H9 (cell line): ENCODE data around the gene OVAAL. TPM values are rescaled to one million over a fixed set of nuclear protein-coding genes. Genes with fewer than 3 reads are reported as not detected.

Experiments
- DNase-seq: peaks from one replicate; pipeline ENCODE4 v3.0.0-alpha.2; 2017
- H2AFZ ChIP-seq: one replicate; pipeline ENCODE4 v1.6.1; 2013; ENCODE audit warnings: mild to moderate bottlenecking, low read length, control low read depth, moderate library complexity
- H2AK5ac ChIP-seq: 2 replicates; pipeline ENCODE4 v1.6.1; 2013; ENCODE audit warnings: low read length, control low read depth, mixed read lengths; ENCODE audit not compliant: insufficient read length
- H2BK120ac ChIP-seq: one replicate; pipeline ENCODE4 v1.6.1; 2013; ENCODE audit warnings: low read depth, mild to moderate bottlenecking, low read length, control low read depth, inconsistent platforms; ENCODE audit not compliant: poor library complexity, severe bottlenecking
- H2BK12ac ChIP-seq: 2 replicates; pipeline ENCODE4 v1.6.1; 2013; ENCODE audit warnings: low read length, control low read depth, mixed read lengths, low read depth; ENCODE audit not compliant: insufficient read length
- H2BK15ac ChIP-seq: 2 replicates; pipeline ENCODE4 v1.6.1; 2013; ENCODE audit warnings: low read depth, low read length, control low read depth
- H2BK20ac ChIP-seq: one replicate; pipeline ENCODE4 v1.6.1; 2013; ENCODE audit warnings: low read depth, mild to moderate bottlenecking, low read length, control low read depth, inconsistent platforms; ENCODE audit not compliant: poor library complexity, severe bottlenecking
- H2BK5ac ChIP-seq: 2 replicates; pipeline ENCODE4 v1.6.1; 2013; ENCODE audit warnings: low read length, control low read depth, mixed read lengths; ENCODE audit not compliant: insufficient read length
- H3K14ac ChIP-seq: 2 replicates; pipeline ENCODE4 v1.6.1; 2013; ENCODE audit warnings: low read length, control low read depth; ENCODE audit not compliant: insufficient read depth
- H3K18ac ChIP-seq: 2 replicates; pipeline ENCODE4 v1.6.1; 2013; ENCODE audit warnings: low read depth, mild to moderate bottlenecking, mixed read lengths, low read length, control low read depth; ENCODE audit not compliant: insufficient read length
- H3K23ac ChIP-seq: 2 replicates; pipeline ENCODE4 v1.6.1; 2013; ENCODE audit warnings: low read length, control low read depth, mixed read lengths, low read depth; ENCODE audit not compliant: insufficient read length
- H3K23me2 ChIP-seq: 2 replicates; pipeline ENCODE4 v1.6.1; 2013; ENCODE audit warnings: low read depth, mild to moderate bottlenecking, mixed read lengths, low read length, control low read depth; ENCODE audit not compliant: insufficient read length, poor library complexity, severe bottlenecking
- H3K27ac ChIP-seq: 2 replicates; pipeline ENCODE4 v1.5.1; 2013; ENCODE audit warnings: low read length, control low read depth, mixed read lengths, low read depth; ENCODE audit not compliant: insufficient read length
- H3K27me3 ChIP-seq: 2 replicates; pipeline ENCODE4 v1.6.1; 2013; ENCODE audit warnings: low read length, control low read depth, inconsistent platforms; ENCODE audit not compliant: insufficient read depth
- H3K4ac ChIP-seq: 2 replicates; pipeline ENCODE4 v1.6.1; 2013; ENCODE audit warnings: low read depth, mild to moderate bottlenecking, control low read depth, inconsistent platforms, low read length, moderate library complexity
- H3K4me1 ChIP-seq: 2 replicates; pipeline ENCODE4 v1.6.1; 2013; ENCODE audit warnings: low read length, control low read depth, inconsistent platforms; ENCODE audit not compliant: insufficient read depth
- H3K4me2 ChIP-seq: 2 replicates; pipeline ENCODE4 v1.6.1; 2013; ENCODE audit warnings: low read length, control low read depth, mixed read lengths; ENCODE audit not compliant: insufficient read length, insufficient read depth
- H3K56ac ChIP-seq: 2 replicates; pipeline ENCODE4 v1.6.1; 2013; ENCODE audit warnings: low read depth, mild to moderate bottlenecking, mixed read lengths, low read length, control low read depth; ENCODE audit not compliant: insufficient read length
- H3K79me1 ChIP-seq: 2 replicates; pipeline ENCODE4 v1.6.1; 2013; ENCODE audit warnings: low read depth, mild to moderate bottlenecking, moderate library complexity, low read length, control low read depth, inconsistent platforms; ENCODE audit not compliant: insufficient read depth, poor library complexity, severe bottlenecking
- H3K79me2 ChIP-seq: 2 replicates; pipeline ENCODE4 v1.6.1; 2013; ENCODE audit warnings: low read length, control low read depth, inconsistent platforms; ENCODE audit not compliant: insufficient read depth
- H3K9ac ChIP-seq: 2 replicates; pipeline ENCODE4 v1.6.1; 2013; ENCODE audit warnings: low read length, control low read depth, mixed read lengths; ENCODE audit not compliant: insufficient read length; ENCODE audit errors: extremely low read depth
- H3K9me3 ChIP-seq: one replicate; pipeline ENCODE4 v1.6.1; 2013; ENCODE audit warnings: low read depth, low read length, inconsistent platforms; ENCODE audit not compliant: control insufficient read depth
- H3T11ph ChIP-seq: one replicate; pipeline ENCODE4 v1.6.1; 2013; ENCODE audit warnings: mild to moderate bottlenecking, low read length, control low read depth, inconsistent platforms
- H4K20me1 ChIP-seq: one replicate; pipeline ENCODE4 v1.6.1; 2013; ENCODE audit not compliant: control insufficient read depth, insufficient read length, insufficient read depth
- H4K5ac ChIP-seq: 2 replicates; pipeline ENCODE4 v1.6.1; 2013; ENCODE audit warnings: low read depth, mild to moderate bottlenecking, mixed read lengths, low read length, control low read depth; ENCODE audit not compliant: insufficient read length
- H4K8ac ChIP-seq: replicated peaks from 2 replicates; pipeline ENCODE4 v1.6.1; 2013; ENCODE audit warnings: low read length, control low read depth, mixed read lengths, low read depth; ENCODE audit not compliant: insufficient read length
- H4K91ac ChIP-seq: 2 replicates; pipeline ENCODE4 v1.6.1; 2013; ENCODE audit warnings: low read depth, mild to moderate bottlenecking, moderate library complexity, mixed read lengths, low read length, control low read depth; ENCODE audit not compliant: insufficient read length
- H3K27ac Mint-ChIP-seq, 3 experiments: 2 replicates in 2 of 3; 3 replicates in 1 of 3; pipeline ENCODE4 v1.8.0; 2020 to 2021; ENCODE audit warnings: mixed read lengths in 3 of 3, mild to moderate bottlenecking in 1 of 3, moderate library complexity in 1 of 3
- H3K27me3 Mint-ChIP-seq: 2 replicates; pipeline ENCODE4 v1.8.0; 2021; ENCODE audit warnings: low read depth, mild to moderate bottlenecking, moderate library complexity, mixed read lengths
- H3K36me3 Mint-ChIP-seq, 3 experiments: 2 replicates in 2 of 3; 3 replicates in 1 of 3; pipeline ENCODE4 v1.8.0; 2020 to 2021; ENCODE audit warnings: low read depth in 3 of 3, mixed read lengths in 3 of 3; ENCODE audit not compliant: insufficient read depth in 1 of 3
- H3K4me1 Mint-ChIP-seq, 2 experiments: 2 replicates each; pipeline ENCODE4 v1.8.0; 2020; ENCODE audit warnings: mixed read lengths in 2 of 2
- H3K4me3 Mint-ChIP-seq, 2 experiments: 2 replicates in 1 of 2; 3 replicates in 1 of 2; pipeline ENCODE4 v1.8.0; 2020 to 2021; ENCODE audit warnings: mild to moderate bottlenecking in 2 of 2, mixed read lengths in 2 of 2, moderate library complexity in 1 of 2
- H3K9me3 Mint-ChIP-seq, 2 experiments: 2 replicates in 1 of 2; 3 replicates in 1 of 2; pipeline ENCODE4 v1.8.0; 2020; ENCODE audit warnings: mild to moderate bottlenecking in 2 of 2, mixed read lengths in 2 of 2, moderate library complexity in 1 of 2
- WGBS: extraction: QIAGEN DNeasy Blood & Tissue Kit; methylation state at CpG from one replicate; pipeline ENCODE4 v1.1.7; 2013; ENCODE audit warnings: missing lambda C conversion rate, low lambda C conversion rate, mixed read lengths; ENCODE audit not compliant: insufficient read length; ENCODE audit errors: extremely low coverage; 5-methylcytosine and 5-hydroxymethylcytosine counted together
- total RNA-seq: library from RNA; stranded (reverse); gene quantifications from 2 replicates; pipeline ENCODE4 v1.2.1, GENCODE V29; 2021
- TF ChIP-seq, protein P1 (sequence below): fragments of 200-600 bp; sonication (generic); conservative IDR thresholded peaks from 3 replicates; pipeline ENCODE4 v1.8.0; 2021; ENCODE audit warnings: antibody characterized with exemption, mild to moderate bottlenecking

The OVAAL gene
- total RNA-seq, 1 experiment from 2014 or later: not detected

DNA sequence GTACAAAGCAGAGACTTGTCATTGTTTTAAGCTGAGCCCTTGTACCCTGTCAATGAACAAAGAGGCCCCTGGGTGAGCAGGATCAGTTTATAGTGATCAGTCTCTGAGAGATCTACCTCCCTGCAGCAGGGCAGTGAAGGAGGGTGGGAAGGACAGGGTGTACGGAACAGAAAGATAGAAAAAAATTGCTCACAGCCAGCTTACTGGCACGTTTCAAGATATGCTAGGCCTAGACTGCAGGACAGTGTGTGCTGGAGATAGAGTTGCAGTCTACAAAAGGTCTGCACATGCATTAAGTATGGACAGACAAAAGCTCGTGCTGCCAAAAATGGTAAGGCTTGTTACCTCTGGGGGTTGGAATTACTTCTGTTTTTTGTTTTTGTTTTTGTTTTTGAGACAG, 34.6 kb downstream of the OVAAL start:
- peaks cover 0 to 2% of the 10 kb centered on the region in 2 experiments; a peak in 1 of 4 replicates for H3K4me1 Mint-ChIP-seq
- no peak overlapping the region for H2AFZ ChIP-seq

More for the DNA sequence above, 34.6 kb downstream of the OVAAL start:
- Histone ChIP-seq H2BK5ac (no peak overlapping the region), H3K27me3 (no peaks in the 10 kb centered on the region), H3K4me2 (no peak overlapping the region), H3K23ac (no peak overlapping the region), H3K9me3 (no peaks in the 10 kb centered on the region), H3K79me1 (no peaks in the 10 kb centered on the region), H3K27ac (no peak overlapping the region), H2AK5ac (no peak overlapping the region), H3K14ac (no peak overlapping the region), H2BK120ac (no peak overlapping the region), H3T11ph (no peak overlapping the region), H4K91ac (no peak overlapping the region), H3K9ac (no peak overlapping the region), H2BK20ac (no peak overlapping the region), H3K56ac (no peak overlapping the region), H4K5ac (no peak overlapping the region), H2BK12ac (no peak overlapping the region), H2BK15ac (no peak overlapping the region), H3K79me2 (no peaks in the 10 kb centered on the region), H3K23me2 (no peaks in the 10 kb centered on the region), H4K20me1 (no peaks in the 10 kb centered on the region), H3K4me1 (no peaks in the 10 kb centered on the region), H3K18ac (no peak overlapping the region), H3K4ac (no peak overlapping the region), H4K8ac (no peak overlapping the region)
- H3K27ac Mint-ChIP-seq: no peak overlapping the region; a peak in 1 of 7 replicates
- no peak overlapping the region for H3K4me3 Mint-ChIP-seq
- H3K9me3 Mint-ChIP-seq: peaks cover 0 to under 1% of the 10 kb centered on the region in 2 experiments; a peak in 1 of 5 replicates
- no peaks in the 10 kb centered on the region for H3K36me3 Mint-ChIP-seq
- H3K27me3 Mint-ChIP-seq: no peaks in the 10 kb centered on the region; the same call in 1 of the 2 replicates
- no peak for DNase-seq
- no CpG with 5 or more reads among the region's 3 CpGs for WGBS
- TF ChIP-seq, protein P1, sequence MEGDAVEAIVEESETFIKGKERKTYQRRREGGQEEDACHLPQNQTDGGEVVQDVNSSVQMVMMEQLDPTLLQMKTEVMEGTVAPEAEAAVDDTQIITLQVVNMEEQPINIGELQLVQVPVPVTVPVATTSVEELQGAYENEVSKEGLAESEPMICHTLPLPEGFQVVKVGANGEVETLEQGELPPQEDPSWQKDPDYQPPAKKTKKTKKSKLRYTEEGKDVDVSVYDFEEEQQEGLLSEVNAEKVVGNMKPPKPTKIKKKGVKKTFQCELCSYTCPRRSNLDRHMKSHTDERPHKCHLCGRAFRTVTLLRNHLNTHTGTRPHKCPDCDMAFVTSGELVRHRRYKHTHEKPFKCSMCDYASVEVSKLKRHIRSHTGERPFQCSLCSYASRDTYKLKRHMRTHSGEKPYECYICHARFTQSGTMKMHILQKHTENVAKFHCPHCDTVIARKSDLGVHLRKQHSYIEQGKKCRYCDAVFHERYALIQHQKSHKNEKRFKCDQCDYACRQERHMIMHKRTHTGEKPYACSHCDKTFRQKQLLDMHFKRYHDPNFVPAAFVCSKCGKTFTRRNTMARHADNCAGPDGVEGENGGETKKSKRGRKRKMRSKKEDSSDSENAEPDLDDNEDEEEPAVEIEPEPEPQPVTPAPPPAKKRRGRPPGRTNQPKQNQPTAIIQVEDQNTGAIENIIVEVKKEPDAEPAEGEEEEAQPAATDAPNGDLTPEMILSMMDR: no peak
